Endothelial cell of umbilical vein (primary cell): ENCODE results near the gene MRAS.

ENCODE experiments used
- EZH2 ChIP-seq: IDR thresholded peaks from 2 replicates; pipeline ENCODE4 v1.6.1; 2012; ENCODE audit warnings: borderline replicate concordance, low read depth, mild to moderate bottlenecking, moderate library complexity, low read length, inconsistent platforms; ENCODE audit not compliant: severe bottlenecking
- GATA2 ChIP-seq: IDR thresholded peaks from 2 replicates; pipeline ENCODE4 v1.7.0; 2011; ENCODE audit warnings: low read depth, mild to moderate bottlenecking, moderate library complexity, mixed read lengths, low read length; ENCODE audit not compliant: insufficient read length, insufficient read depth
- JUN ChIP-seq: IDR thresholded peaks from 2 replicates; pipeline ENCODE4 v1.6.1; 2011; ENCODE audit warnings: borderline replicate concordance, low read depth; ENCODE audit not compliant: insufficient read length, insufficient read depth
- POLR2A ChIP-seq: IDR thresholded peaks from 2 replicates; pipeline ENCODE4 v1.6.1; 2012; ENCODE audit warnings: low read depth, mild to moderate bottlenecking, control low read depth, low read length
- POLR2AphosphoS5 ChIP-seq: IDR thresholded peaks from 2 replicates; pipeline ENCODE4 v1.6.1; 2012; ENCODE audit warnings: low read depth, mild to moderate bottlenecking, control low read depth, low read length, moderate library complexity; ENCODE audit not compliant: insufficient read depth
- TF ChIP-seq, protein P1 (sequence below), 2 donors: IDR thresholded peaks; 1 replicate in 1 of 2; 2 replicates in 1 of 2; pipeline ENCODE4 v1.5.1; 2011; ENCODE audit warnings: low read length in 2 of 2, mild to moderate bottlenecking in 2 of 2, moderate library complexity in 2 of 2, control low read depth in 1 of 2, inconsistent platforms in 1 of 2, low read depth in 1 of 2; ENCODE audit not compliant: insufficient read depth in 1 of 2; ENCODE audit errors: extremely low read depth in 1 of 2
- TF ChIP-seq, protein P2 (sequence below): IDR thresholded peaks from 2 replicates; pipeline ENCODE4 v1.6.1; 2011; ENCODE audit not compliant: insufficient read depth, insufficient read length

DNA sequence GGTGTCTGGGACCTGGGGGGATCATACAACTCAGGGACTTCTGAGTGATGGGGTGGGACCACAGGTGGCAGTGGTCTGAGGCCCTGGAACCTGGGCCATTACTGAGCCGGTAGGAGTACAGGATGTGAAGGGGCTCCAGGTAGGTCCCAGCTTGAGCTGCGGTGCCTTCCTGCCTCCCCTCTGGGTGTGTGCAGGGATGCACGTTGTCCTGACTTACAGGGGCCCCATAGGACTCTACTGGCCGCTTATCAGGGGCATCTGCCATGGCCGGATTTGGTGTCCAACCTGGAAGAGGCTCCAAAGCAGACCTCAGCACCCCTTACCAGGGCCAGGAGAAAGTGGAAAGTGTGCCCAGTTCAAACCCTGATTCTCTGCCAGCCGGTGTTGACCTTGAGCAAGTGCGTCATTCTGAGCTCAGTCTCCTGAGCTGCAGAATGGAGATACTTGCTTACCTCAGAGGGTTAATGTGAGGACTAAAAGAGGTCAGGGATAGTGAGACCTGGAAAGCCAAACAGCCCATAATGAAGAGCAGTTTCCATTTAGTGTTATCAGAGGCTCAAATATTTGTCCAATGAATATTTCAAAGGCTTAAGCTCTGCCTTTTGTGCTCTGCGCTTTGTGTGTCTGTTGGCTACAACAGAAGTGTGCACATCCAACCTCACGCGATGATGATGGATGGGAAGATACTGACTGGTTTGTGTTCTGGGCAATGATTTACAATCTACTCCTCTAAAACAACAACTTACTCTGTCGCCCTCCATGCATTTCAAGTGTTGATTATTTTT is 50.6 kb downstream of the MRAS start:
- TF ChIP-seq, protein P1, sequence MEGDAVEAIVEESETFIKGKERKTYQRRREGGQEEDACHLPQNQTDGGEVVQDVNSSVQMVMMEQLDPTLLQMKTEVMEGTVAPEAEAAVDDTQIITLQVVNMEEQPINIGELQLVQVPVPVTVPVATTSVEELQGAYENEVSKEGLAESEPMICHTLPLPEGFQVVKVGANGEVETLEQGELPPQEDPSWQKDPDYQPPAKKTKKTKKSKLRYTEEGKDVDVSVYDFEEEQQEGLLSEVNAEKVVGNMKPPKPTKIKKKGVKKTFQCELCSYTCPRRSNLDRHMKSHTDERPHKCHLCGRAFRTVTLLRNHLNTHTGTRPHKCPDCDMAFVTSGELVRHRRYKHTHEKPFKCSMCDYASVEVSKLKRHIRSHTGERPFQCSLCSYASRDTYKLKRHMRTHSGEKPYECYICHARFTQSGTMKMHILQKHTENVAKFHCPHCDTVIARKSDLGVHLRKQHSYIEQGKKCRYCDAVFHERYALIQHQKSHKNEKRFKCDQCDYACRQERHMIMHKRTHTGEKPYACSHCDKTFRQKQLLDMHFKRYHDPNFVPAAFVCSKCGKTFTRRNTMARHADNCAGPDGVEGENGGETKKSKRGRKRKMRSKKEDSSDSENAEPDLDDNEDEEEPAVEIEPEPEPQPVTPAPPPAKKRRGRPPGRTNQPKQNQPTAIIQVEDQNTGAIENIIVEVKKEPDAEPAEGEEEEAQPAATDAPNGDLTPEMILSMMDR (IDR thresholded peaks at IDR 0.05; ENCODE audit: extremely low read depth in 1 of 2, insufficient read depth in 1 of 2, low read depth in 1 of 2, low read length in 2 of 2) = no peak
- TF ChIP-seq POLR2A (no peak), JUN (no peak), EZH2 (no peak), POLR2AphosphoS5 (no peak), GATA2 (no peak)
- TF ChIP-seq, protein P2, sequence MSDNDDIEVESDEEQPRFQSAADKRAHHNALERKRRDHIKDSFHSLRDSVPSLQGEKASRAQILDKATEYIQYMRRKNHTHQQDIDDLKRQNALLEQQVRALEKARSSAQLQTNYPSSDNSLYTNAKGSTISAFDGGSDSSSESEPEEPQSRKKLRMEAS = no peak
